Measurements from ENCODE around the gene MRPL51. TPM values are rescaled to one million over a fixed set of nuclear protein-coding genes. Genes with fewer than 3 reads are reported as not detected.

Gene MRPL51
- total RNA-seq, 1 donor = 113 TPM

DNA sequence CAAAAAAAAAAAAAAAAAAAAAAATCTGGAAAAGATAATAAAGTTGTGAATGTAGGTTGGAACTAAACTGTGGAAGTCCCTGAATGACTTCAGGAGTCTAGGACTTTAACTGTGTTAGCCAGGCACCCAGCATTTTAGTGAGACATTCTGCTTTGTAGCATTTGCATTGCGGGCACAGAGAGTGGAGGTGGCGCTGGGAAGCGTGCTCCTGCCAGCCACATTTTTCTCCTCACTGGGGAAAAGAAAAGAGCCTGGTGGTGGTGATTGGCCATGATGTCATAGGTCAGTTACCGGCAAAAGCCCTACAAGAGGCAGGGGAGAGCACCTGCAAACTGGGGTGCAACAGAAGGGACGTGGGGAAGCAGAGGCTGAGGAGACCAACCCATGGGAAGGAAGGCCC lies 31.6 kb upstream of the MRPL51 start:
- TF ChIP-seq, protein P1, sequence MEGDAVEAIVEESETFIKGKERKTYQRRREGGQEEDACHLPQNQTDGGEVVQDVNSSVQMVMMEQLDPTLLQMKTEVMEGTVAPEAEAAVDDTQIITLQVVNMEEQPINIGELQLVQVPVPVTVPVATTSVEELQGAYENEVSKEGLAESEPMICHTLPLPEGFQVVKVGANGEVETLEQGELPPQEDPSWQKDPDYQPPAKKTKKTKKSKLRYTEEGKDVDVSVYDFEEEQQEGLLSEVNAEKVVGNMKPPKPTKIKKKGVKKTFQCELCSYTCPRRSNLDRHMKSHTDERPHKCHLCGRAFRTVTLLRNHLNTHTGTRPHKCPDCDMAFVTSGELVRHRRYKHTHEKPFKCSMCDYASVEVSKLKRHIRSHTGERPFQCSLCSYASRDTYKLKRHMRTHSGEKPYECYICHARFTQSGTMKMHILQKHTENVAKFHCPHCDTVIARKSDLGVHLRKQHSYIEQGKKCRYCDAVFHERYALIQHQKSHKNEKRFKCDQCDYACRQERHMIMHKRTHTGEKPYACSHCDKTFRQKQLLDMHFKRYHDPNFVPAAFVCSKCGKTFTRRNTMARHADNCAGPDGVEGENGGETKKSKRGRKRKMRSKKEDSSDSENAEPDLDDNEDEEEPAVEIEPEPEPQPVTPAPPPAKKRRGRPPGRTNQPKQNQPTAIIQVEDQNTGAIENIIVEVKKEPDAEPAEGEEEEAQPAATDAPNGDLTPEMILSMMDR (IDR thresholded peaks at IDR 0.05; ENCODE audit: insufficient read depth, low read length) = no peak
- H3K4me3 ChIP-seq (ENCODE audit: low read depth, low read length) = no peak overlapping the region
- DNase-seq (ENCODE audit: low read depth) = no peak

DNA sequence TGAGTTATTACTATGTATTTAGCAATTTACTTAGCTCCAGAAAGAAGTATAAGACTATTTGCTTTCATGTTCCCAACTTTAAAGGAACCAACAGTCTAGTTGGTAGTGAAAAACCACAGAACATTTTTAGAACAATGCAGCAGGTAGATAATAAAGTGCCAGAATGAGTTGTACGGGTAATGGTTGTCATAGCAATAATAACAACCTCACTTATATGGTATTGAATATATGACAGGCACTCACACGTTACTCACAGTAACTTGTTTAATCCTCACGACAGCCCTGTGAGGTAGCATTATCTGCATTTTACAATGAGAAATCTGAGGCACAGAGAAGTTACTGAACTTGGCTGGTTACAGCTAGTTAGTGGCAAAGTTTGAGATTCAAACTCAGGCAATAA lies 30.6 kb upstream of the MRPL51 start:
- TF ChIP-seq, protein P1 (IDR thresholded peaks at IDR 0.05; ENCODE audit: insufficient read depth, low read length) = no peak
- no peak overlapping the region for H3K4me3 ChIP-seq (ENCODE audit: low read depth, low read length)
- DNase-seq (ENCODE audit: low read depth) = no peak

DNA sequence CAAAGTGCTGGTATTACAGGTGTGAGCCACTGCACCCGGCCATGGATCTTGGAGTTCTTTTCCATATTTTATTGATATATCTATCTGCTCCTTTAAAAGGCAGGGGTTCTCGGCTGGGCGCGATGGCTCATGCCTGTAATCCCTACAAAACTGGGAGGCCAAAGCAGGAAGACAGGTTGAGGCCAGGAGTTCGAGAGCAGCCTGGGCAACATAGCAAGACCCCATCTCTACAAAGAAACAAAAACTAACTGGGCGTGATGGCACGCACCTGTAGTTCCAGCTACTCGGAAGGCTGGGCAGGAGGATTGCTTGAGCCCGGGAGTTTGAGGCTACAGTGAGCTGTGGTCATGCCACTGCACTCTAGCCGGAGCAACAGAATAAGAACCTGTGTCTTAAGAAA lies 29.1 kb upstream of the MRPL51 start:
- TF ChIP-seq, protein P1 (IDR thresholded peaks at IDR 0.05; ENCODE audit: insufficient read depth, low read length) = no peak
- no peak for DNase-seq (ENCODE audit: low read depth)
- H3K4me3 ChIP-seq (ENCODE audit: low read depth, low read length) = no peak overlapping the region

DNA sequence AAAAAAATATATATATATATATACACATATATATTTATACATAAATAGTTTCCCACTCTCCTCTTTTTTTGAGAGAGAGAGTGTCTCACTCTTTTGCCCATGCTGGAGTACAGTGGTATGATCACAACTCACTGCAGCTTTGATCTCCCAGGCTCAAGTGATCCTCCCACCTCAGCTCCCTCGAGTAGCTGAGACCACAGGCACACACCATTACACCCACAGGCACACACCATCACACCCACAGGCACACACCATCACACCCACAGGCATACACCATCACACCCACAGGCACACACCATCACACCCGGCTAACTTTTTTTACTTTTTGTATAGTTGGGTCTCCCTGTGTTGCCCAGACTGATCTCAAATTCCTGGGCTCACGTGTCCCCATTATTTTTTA lies 27.1 kb upstream of the MRPL51 start:
- DNase-seq (ENCODE audit: low read depth) = no peak
- TF ChIP-seq, protein P1 (IDR thresholded peaks at IDR 0.05; ENCODE audit: insufficient read depth, low read length) = no peak
- H3K4me3 ChIP-seq (ENCODE audit: low read depth, low read length) = no peak overlapping the region

DNA sequence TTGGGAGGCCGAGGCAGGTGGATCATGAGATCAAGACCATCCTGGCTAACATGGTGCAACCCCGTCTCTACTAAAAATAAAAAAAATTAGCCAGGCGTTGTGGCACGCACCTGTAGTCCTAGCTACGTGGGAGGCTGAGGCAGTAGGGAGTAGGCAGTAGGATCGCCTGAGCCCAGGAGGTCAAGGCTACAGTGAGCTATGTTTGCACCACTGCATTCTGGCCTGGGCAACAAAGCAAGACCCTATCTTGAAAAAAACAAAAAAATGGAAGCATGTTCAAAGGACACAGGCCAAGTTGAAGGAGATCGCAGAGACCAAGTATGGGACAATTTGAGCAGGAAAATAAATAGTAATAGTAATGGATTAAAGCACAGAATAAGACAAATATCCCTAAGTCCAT lies 15.0 kb upstream of the MRPL51 start:
- TF ChIP-seq, protein P1 (IDR thresholded peaks at IDR 0.05; ENCODE audit: insufficient read depth, low read length) = no peak
- no peak for DNase-seq (ENCODE audit: low read depth)
- no peak overlapping the region for H3K4me3 ChIP-seq (ENCODE audit: low read depth, low read length)

DNA sequence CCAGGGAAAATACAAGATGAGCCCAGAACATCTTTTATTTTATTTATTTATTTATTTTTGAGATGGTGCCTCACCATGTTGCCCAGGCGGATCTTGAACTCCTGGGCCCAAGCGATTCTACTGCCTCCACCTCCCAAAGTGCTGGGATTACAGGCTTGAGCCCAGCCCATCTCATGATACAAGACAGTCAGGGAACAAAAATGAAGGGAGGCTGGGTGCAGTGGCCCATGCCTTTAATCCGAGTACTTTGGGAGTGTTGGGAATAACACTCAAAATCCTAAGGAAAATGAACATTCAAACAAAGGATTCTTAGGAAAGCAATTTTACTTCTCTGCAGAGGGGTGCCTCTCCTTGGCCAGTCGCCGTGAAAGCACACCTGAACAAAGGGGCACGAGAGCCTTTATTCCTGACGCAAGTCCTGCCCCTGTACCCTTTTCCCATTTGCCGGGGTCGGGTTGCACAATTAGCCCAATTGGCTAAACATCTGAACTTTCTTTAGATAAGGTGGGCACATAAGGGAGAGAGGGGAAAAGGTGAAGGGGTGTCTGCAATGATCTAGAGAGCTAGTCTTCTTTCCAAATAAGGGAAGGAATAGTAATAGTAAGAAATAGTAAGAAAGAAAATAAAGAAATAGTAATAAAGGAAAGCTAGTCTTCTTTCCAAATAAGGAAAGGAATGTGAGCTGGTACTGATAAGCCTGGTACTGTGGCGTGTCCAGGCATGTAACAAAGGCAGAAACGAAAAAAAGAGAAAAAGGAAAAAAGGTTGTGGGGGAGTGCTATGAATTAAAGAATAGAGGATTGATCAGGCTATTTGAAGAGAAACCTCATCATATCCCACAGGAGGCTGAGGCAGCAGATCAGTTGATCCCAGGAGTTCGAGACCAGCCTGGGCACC lies 14.3 kb upstream of the MRPL51 start:
- TF ChIP-seq, protein P1 (IDR thresholded peaks at IDR 0.05; ENCODE audit: insufficient read depth, low read length) = no peak
- no peak overlapping the region for H3K4me3 ChIP-seq (ENCODE audit: low read depth, low read length)
- DNase-seq (ENCODE audit: low read depth) = peak; percentile 47

Measured in fibroblast of the aortic adventitia (primary cell).